Adrenal gland (tissue), 5 donors: Measurements from ENCODE around the gene EBP.

Source experiments
- POLR2A ChIP-seq, 2 donors: fragments of 450-650 bp; IDR thresholded peaks; one replicate each; pipeline ENCODE4 v1.6.1; 2017; ENCODE audit warnings: antibody characterized with exemption in 2 of 2, mild to moderate bottlenecking in 2 of 2, moderate library complexity in 1 of 2
- TF ChIP-seq, protein P1 (sequence below), 6 experiments: fragments of 450-650 bp in 4 of 6; fragments of 200-600 bp in 2 of 6; sonication (generic) in 1 of 6; IDR thresholded peaks; 1 replicate in 5 of 6; 2 replicates in 1 of 6; pipeline versions ENCODE4 v1.5.1 to v1.8.0; 2016 to 2021; ENCODE audit warnings: antibody characterized with exemption in 6 of 6, mild to moderate bottlenecking in 2 of 6, moderate library complexity in 1 of 6
- donor health status: DM: no; HTN: no; CAD: no.

DNA sequence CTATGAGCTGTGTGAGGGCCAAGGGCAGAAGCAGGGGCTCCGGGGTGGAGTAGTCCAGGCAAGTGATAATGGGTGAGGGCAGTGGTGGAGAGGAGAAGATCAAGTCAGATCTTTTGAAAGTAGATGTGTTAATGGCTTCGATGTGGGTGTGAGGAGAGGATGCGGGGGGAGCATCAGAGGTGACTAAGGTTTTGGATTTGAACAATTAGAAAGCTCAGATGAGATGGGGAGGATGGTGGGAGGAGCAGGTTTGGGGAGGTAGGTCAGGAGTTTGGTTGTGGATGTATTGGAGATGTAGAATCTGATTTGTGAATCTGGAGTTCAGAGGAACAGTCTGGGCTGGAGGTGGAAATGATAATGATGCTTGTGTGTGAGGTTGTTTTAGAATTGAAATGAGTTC is 41.0 kb upstream of the EBP start:
- TF ChIP-seq, protein P1, sequence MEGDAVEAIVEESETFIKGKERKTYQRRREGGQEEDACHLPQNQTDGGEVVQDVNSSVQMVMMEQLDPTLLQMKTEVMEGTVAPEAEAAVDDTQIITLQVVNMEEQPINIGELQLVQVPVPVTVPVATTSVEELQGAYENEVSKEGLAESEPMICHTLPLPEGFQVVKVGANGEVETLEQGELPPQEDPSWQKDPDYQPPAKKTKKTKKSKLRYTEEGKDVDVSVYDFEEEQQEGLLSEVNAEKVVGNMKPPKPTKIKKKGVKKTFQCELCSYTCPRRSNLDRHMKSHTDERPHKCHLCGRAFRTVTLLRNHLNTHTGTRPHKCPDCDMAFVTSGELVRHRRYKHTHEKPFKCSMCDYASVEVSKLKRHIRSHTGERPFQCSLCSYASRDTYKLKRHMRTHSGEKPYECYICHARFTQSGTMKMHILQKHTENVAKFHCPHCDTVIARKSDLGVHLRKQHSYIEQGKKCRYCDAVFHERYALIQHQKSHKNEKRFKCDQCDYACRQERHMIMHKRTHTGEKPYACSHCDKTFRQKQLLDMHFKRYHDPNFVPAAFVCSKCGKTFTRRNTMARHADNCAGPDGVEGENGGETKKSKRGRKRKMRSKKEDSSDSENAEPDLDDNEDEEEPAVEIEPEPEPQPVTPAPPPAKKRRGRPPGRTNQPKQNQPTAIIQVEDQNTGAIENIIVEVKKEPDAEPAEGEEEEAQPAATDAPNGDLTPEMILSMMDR (IDR thresholded peaks at IDR 0.05) = no peak
- TF ChIP-seq POLR2A (IDR thresholded peaks at IDR 0.05) = no peak
